ENCODE measurements around the gene ERI3. TPM values are rescaled to one million over a fixed set of nuclear protein-coding genes. Genes with fewer than 3 reads are reported as not detected.

Gene ERI3
- total and polyA plus RNA-seq, 2 donors (not counting 3 experiments of a cell fraction or from before 2014, with no cell fraction given): 45.3 to 94.0 TPM

DNA sequence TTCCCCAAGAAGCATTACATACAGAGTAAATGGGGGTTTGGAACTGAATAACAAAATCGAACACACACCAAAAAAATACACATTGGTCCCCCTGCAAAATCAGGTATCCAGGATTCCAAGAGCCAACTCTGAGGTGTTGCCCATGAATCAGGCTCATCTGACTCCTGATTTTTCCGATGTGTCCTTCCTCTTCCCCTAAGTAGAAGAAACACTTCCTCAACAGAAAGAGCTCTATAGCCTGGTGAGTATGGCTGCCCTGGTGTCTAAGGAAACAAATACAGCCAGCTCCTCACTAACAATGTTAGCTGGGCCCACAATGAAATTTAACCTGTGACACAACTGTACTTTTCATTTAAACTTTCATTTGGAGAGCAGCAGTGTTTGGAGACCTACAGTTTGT is 33.6 kb downstream of the ERI3 start:
- Histone ChIP-seq H4K20me1 (replicated peaks; ENCODE audit: control insufficient read depth, extremely low read depth, insufficient read depth, low read length) (no peaks in the 10 kb centered on the region), H3K4me1 (ENCODE audit: control insufficient read depth, extremely low read depth, insufficient read depth, low read length) (no peaks in the 10 kb centered on the region), H3K4me3 (replicated peaks in 1 of 3; ENCODE audit: insufficient read depth in 1 of 3, low read depth in 1 of 3, low read length in 3 of 3) (no peak overlapping the region), H3K27ac (ENCODE audit: insufficient read depth, low read depth, low read length) (no peak overlapping the region), H3K9ac (replicated peaks; ENCODE audit: extremely low read depth, insufficient read depth, low read length) (no peak overlapping the region), H3K79me2 (ENCODE audit: control insufficient read depth, insufficient read depth, low read length) (no peaks in the 10 kb centered on the region), H3K9me3 (replicated peaks; ENCODE audit: control insufficient read depth, insufficient read depth, low read length) (no peaks in the 10 kb centered on the region), H3K36me3 (ENCODE audit: control insufficient read depth in 2 of 2, extremely low read depth in 1 of 2, insufficient read depth in 2 of 2, low read length in 2 of 2) (peaks cover 2 to 9% of the 10 kb centered on the region in 2 experiments), H3K9me1 (replicated peaks; ENCODE audit: control insufficient read depth, extremely low read depth, insufficient read depth, low read length) (no peaks in the 10 kb centered on the region), H2AFZ (ENCODE audit: low read depth, low read length) (no peak overlapping the region), H3K27me3 (ENCODE audit: control insufficient read depth in 2 of 2, insufficient read depth in 2 of 2, low read length in 2 of 2) (no peaks in the 10 kb centered on the region), H3K4me2 (ENCODE audit: insufficient read depth, low read length) (no peak overlapping the region)
- TF ChIP-seq JUN (IDR thresholded peaks at IDR 0.05; ENCODE audit: borderline replicate concordance, insufficient read depth, insufficient read length, low read depth) (no peak), POLR2AphosphoS5 (IDR thresholded peaks at IDR 0.05; ENCODE audit: insufficient read depth, low read depth, low read length) (no peak), EZH2 (IDR thresholded peaks at IDR 0.05; ENCODE audit: borderline replicate concordance, low read depth, low read length, severe bottlenecking) (no peak), POLR2A (IDR thresholded peaks at IDR 0.05; ENCODE audit: low read depth, low read length) (no peak), GATA2 (IDR thresholded peaks at IDR 0.05; ENCODE audit: insufficient read depth, insufficient read length, low read depth, low read length) (no peak), MAX (IDR thresholded peaks at IDR 0.05; ENCODE audit: insufficient read depth, insufficient read length) (no peak), FOS (IDR thresholded peaks at IDR 0.05; ENCODE audit: borderline replicate concordance, insufficient read depth, low read length) (no peak), MYC (IDR thresholded peaks at IDR 0.05; ENCODE audit: low read depth, low read length) (no peak)
- TF ChIP-seq, protein P1, sequence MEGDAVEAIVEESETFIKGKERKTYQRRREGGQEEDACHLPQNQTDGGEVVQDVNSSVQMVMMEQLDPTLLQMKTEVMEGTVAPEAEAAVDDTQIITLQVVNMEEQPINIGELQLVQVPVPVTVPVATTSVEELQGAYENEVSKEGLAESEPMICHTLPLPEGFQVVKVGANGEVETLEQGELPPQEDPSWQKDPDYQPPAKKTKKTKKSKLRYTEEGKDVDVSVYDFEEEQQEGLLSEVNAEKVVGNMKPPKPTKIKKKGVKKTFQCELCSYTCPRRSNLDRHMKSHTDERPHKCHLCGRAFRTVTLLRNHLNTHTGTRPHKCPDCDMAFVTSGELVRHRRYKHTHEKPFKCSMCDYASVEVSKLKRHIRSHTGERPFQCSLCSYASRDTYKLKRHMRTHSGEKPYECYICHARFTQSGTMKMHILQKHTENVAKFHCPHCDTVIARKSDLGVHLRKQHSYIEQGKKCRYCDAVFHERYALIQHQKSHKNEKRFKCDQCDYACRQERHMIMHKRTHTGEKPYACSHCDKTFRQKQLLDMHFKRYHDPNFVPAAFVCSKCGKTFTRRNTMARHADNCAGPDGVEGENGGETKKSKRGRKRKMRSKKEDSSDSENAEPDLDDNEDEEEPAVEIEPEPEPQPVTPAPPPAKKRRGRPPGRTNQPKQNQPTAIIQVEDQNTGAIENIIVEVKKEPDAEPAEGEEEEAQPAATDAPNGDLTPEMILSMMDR (IDR thresholded peaks at IDR 0.05; ENCODE audit: extremely low read depth in 1 of 2, insufficient read depth in 1 of 2, low read depth in 1 of 2, low read length in 2 of 2): no peak
- dilution Hi-C loops (cut with MboI; ENCODE audit: extremely low pct_ligation_motif_present, low sequenced_read_pairs): no loop called here
- DNase-seq (ENCODE audit: low read depth, low spot score) (no peak), FAIRE-seq (no peak)
- ChIA-PET POLR2A (no interaction called here), CTCF (interaction anchor here (2.0 to 3.1 kb wide), 2 partner anchors 104 to 332 kb away, joined by 5 to 25 read pairs; no protein-coding TSS in a partner anchor)
- BruUV-seq (replicated peaks): no TSS peak
- intact Hi-C loops (cut with micrococcal nuclease): no loop called here

All from endothelial cell of umbilical vein (primary cell).